Measurements from ENCODE around the gene MCCD1.
A peak's percentile ranks its signal among the peaks of the same experiment; 100 is the strongest.
"Not testable (repeated sequence)": the region's sequence is repeated elsewhere in the genome, so short reads cannot be mapped to it uniquely, and the experiment has no call there.

The MCCD1 gene

DNA sequence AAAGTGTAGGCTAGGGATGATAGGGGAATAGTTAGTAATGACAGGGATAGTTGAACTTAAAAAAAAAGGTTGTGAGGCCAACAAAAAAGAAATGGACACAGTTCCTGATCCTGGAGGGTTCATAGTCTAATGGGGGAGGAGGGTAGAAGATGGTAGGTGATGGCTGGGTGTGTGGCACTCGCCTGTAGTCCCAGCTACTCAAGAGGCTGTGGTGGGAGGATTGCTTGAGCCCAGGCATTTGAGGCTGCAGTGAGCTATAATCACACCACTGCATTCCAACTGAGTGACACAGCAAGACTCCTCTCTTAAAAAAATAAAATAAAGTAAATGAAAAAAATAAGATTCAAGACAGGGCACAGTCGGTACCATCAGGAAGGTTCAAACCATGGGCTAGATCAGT, 33.2 kb upstream of the MCCD1 start:
- Histone ChIP-seq H3K4me1 (ENCODE audit: control insufficient read depth, insufficient read depth, low read length) (no peaks in the 10 kb centered on the region), H3K36me3 (ENCODE audit: control insufficient read depth in 2 of 2, insufficient read depth in 1 of 2, low read length in 2 of 2) (no peaks in the 10 kb centered on the region), H3K4me3 (ENCODE audit: low read depth, low read length) (no peak overlapping the region), H3K27ac (ENCODE audit: extremely low read depth, low read depth, low read length) (no peak overlapping the region), H3K9me3 (ENCODE audit: control insufficient read depth, insufficient read depth, low read depth, low read length) (no peaks in the 10 kb centered on the region)
- POLR2A ChIA-PET: interaction anchor here (0.6 to 7.1 kb wide), 6 partner anchors 8 to 1476 kb away, joined by 3 to 97 read pairs (median 5); partner anchors contain the start of genes ATP6V1G2, DDX39B and MCCD1
- 0 out of 2 replicates have a peak, but pooled peaks have one; percentile 30 for TF ChIP-seq ZBTB44 (tag by site-specific recombination; IDR thresholded peaks at IDR 0.05)
- no peak for TF ChIP-seq SETDB1 (IDR thresholded peaks at IDR 0.05; ENCODE audit: insufficient read length, low read length)
- TF ChIP-seq KLF8 (tag by site-specific recombination; IDR thresholded peaks at IDR 0.05): 0 out of 2 replicates have a peak, but pooled peaks have one; percentile 33
- peak; percentile 50; the same call in 1 of the 2 replicates for TF ChIP-seq SP7 (tag by site-specific recombination; IDR thresholded peaks at IDR 0.05)
- 0 out of 2 replicates have a peak, but pooled peaks have one; percentile 21 for TF ChIP-seq ZFHX2 (tag by site-specific recombination; conservative IDR thresholded peaks at IDR 0.05)
- peak; percentile 87 for TF ChIP-seq WT1 (tag by site-specific recombination; IDR thresholded peaks at IDR 0.05)
- TF ChIP-seq ZIC2 (tag by site-specific recombination; IDR thresholded peaks at IDR 0.05): peak; percentile 9; the same call in 1 of the 2 replicates
- peak; percentile 21; the same call in 1 of the 2 replicates for TF ChIP-seq OSR2 (tag by site-specific recombination; IDR thresholded peaks at IDR 0.05)
- no peak for TF ChIP-seq ZNF354C (tag by site-specific recombination; IDR thresholded peaks at IDR 0.05; ENCODE audit: borderline replicate concordance, low read depth)
- CTCF ChIA-PET: interaction anchor here (0.6 to 7.3 kb wide), 13 partner anchors 12 to 1125 kb away, joined by 3 to 61 read pairs (median 6); partner anchors contain the start of genes ATP6V1G2, DDX39B and MCCD1

DNA sequence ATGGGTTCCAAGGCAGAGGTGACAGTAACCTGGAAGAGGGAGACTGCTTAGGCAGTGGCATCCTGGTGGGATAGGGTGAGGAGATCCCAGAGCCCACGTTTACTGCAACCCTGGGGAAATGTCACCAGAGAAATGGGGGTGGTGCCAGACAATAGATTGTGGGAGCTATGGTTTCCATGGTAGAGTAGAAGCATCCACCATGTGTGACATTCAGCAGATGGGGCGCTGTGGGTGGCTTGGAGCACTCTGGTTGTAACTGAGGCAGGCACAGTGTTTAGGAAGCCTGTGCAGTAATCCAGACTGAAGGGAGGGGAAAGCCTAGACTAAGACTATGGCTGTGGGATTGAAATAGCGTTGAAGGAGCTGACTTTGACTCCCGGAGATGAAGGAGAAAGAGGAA, 31.9 kb upstream of the MCCD1 start:
- CTCF ChIA-PET: interaction anchor here (0.5 to 7.3 kb wide), 6 partner anchors 32 to 130 kb away, joined by 3 to 61 read pairs (median 3); partner anchors contain the start of genes LST1 and MCCD1
- POLR2A ChIA-PET: interaction anchor here (1.2 to 7.1 kb wide), 9 partner anchors 29 to 1475 kb away, joined by 3 to 97 read pairs (median 7); partner anchors contain the start of genes ATP6V1G2, DDX39B, MCCD1 and NFKBIL1
- H3K9me3 ChIP-seq (ENCODE audit: control insufficient read depth, insufficient read depth, low read depth, low read length); H3K27ac ChIP-seq (ENCODE audit: extremely low read depth, low read depth, low read length); H3K4me1 ChIP-seq (ENCODE audit: control insufficient read depth, insufficient read depth, low read length); H3K36me3 ChIP-seq (ENCODE audit: control insufficient read depth in 2 of 2, insufficient read depth in 1 of 2, low read length in 2 of 2); H3K4me3 ChIP-seq (ENCODE audit: low read depth, low read length): not testable (repeated sequence)

DNA sequence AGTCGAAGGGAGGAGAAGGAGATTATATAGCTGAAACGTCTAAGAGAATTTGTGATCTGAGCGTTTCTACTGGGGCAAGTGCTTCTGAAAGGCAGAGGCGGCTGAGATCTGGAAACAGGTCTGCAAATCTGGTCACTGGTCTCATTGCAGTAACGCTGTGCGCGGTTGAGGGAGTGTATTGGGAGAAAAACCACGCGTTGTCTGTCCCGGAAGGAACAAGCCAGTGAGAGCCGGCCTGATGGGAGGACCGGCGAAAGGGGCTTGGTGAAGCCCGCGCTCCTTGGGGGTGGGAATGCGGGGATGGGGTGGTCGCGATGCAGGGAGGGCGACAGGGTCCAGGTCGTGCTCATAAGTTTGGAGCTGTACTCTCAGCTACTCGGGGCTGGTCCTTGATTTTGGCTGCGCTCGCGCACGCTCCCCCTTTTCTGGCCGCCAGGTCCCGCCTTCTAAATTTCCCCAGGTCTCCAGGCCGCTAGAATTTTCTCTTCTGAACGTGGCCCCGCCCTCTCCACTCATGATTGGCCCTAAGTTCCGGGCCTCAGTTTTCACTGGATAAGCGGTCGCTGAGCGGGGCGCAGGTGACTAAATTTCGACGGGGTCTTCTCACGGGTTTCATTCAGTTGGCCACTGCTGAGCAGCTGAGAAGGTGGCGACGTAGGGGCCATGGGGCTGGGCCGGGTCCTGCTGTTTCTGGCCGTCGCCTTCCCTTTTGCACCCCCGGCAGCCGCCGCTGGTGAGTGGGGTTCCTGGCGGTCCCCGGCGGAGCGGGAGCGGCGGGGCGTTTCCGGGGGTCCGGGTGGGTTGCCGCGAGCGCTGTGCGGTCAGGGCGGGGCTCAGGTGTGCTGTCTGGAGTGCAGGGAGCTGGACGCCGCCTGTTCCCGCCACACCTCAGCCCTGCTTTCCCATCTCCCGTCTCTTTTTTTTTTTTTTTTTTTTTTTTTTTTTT, 31.0 kb upstream of the MCCD1 start, which contains the start of gene MICB:
Gene MICB (plus strand): TSS at position 615 of the 946 bp plus-strand sequence. CDS start 49 bp downstream, at position 664.
- H3K4me3 ChIP-seq (ENCODE audit: low read depth, low read length): peak within 1 kb of the TSS; percentile 48
- POLR2A ChIA-PET: interaction anchor here (0.6 to 7.1 kb wide), 17 partner anchors 8 to 494 kb away, joined by 3 to 97 read pairs (median 4); partner anchors contain the start of genes ABHD16A, DDX39B, HSPA1B and MCCD1
- peak within 1 kb of the TSS; percentile 4; the same call in 1 of the 2 replicates for H3K27ac ChIP-seq (ENCODE audit: extremely low read depth, low read depth, low read length)
- no peaks in the 10 kb centered on the region for H3K4me1 ChIP-seq (ENCODE audit: control insufficient read depth, insufficient read depth, low read length)
- H3K9me3 ChIP-seq (ENCODE audit: control insufficient read depth, insufficient read depth, low read depth, low read length): no peaks in the 10 kb centered on the region
- CTCF ChIA-PET: interaction anchor here (0.6 to 7.3 kb wide), 9 partner anchors 8 to 790 kb away, joined by 3 to 61 read pairs (median 4); partner anchors contain the start of genes ATP6V1G2 and MCCD1
- no peaks in the 10 kb centered on the region for H3K36me3 ChIP-seq (ENCODE audit: control insufficient read depth in 2 of 2, insufficient read depth in 1 of 2, low read length in 2 of 2)
- TF ChIP-seq SP3 (tag by site-specific recombination; IDR thresholded peaks at IDR 0.05) (peak; percentile 52), ZNF366 (tag by site-specific recombination; conservative IDR thresholded peaks at IDR 0.05) (peak; percentile 70), ZXDB (tag by site-specific recombination; IDR thresholded peaks at IDR 0.05) (peak; percentile 99), ZNF830 (tag by site-specific recombination; IDR thresholded peaks at IDR 0.05; ENCODE audit: low read depth) (no peak), RBAK (tag by site-specific recombination; IDR thresholded peaks at IDR 0.05) (no peak), SP2 (tag by site-specific recombination; IDR thresholded peaks at IDR 0.05) (peak; percentile 85), ZBTB10 (tag by site-specific recombination; IDR thresholded peaks at IDR 0.05) (peak; percentile 48; the same call in 1 of the 2 replicates), ZNF76 (tag by site-specific recombination; IDR thresholded peaks at IDR 0.05; ENCODE audit: borderline replicate concordance, low read depth) (peak; percentile 55; the same call in 1 of the 2 replicates)
- TF ChIP-seq, protein P1, sequence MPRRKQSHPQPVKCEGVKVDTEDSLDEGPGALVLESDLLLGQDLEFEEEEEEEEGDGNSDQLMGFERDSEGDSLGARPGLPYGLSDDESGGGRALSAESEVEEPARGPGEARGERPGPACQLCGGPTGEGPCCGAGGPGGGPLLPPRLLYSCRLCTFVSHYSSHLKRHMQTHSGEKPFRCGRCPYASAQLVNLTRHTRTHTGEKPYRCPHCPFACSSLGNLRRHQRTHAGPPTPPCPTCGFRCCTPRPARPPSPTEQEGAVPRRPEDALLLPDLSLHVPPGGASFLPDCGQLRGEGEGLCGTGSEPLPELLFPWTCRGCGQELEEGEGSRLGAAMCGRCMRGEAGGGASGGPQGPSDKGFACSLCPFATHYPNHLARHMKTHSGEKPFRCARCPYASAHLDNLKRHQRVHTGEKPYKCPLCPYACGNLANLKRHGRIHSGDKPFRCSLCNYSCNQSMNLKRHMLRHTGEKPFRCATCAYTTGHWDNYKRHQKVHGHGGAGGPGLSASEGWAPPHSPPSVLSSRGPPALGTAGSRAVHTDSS (tag by site-specific recombination; IDR thresholded peaks at IDR 0.05): no peak
- TF ChIP-seq, protein P2, sequence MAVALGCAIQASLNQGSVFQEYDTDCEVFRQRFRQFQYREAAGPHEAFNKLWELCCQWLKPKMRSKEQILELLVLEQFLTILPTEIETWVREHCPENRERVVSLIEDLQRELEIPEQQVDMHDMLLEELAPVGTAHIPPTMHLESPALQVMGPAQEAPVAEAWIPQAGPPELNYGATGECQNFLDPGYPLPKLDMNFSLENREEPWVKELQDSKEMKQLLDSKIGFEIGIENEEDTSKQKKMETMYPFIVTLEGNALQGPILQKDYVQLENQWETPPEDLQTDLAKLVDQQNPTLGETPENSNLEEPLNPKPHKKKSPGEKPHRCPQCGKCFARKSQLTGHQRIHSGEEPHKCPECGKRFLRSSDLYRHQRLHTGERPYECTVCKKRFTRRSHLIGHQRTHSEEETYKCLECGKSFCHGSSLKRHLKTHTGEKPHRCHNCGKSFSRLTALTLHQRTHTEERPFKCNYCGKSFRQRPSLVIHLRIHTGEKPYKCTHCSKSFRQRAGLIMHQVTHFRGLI (tag by site-specific recombination; IDR thresholded peaks at IDR 0.05): peak; percentile 81
